ENCODE data around the gene PHLDB3. TPM values are rescaled to one million over a fixed set of nuclear protein-coding genes. Genes with fewer than 3 reads are reported as not detected.

The PHLDB3 gene
- total and polyA plus RNA-seq, 2 of the 4 experiments (the other 2 are of a cell fraction) = 2.9 to 10.6 TPM

DNA sequence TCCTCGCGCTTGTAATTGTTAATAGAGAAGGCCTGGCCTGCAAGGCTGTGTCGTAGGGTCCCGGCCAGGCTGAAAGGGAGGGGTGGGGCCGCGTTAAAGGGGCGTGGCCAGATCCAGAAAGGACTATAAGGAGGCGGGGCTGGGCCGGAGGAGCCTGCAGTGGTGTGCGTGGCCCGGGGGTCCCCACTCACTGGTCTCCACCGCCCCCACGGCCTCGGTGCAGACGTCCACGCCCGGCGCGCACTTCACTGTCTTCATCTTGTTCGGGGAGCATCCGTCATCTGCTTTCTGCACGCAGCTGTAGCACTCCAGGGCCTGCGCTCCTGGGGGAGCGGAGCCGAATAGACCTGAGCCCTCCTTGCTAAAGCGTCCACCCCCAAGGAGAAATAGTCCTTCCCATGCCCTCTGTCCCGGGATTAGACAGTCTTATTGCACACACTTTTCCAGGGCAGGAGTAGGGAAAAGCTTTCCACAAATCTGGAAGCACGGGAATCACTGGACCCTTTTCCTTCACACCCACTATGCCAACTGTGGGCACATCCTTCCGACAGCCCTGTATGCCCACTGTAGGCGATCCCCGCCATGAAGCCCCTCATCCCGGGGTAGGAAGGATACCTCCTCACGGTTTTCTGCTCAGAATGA, 40.3 kb downstream of the PHLDB3 start:
- H3K4me1 ChIP-seq (ENCODE audit: control insufficient read depth, insufficient read depth, low read length) = peaks cover 15% of the 10 kb centered on the region
- H2BK15ac ChIP-seq (ENCODE audit: low read depth, low read length) = peak overlapping the region; percentile 8; the same call in 1 of the 3 replicates
- peak overlapping the region; percentile 19 to 51; a peak in 3 of 4 replicates for H4K8ac ChIP-seq (ENCODE audit: low read depth in 2 of 2, low read length in 2 of 2)
- no peaks in the 10 kb centered on the region for H3K36me3 ChIP-seq (ENCODE audit: control insufficient read depth, insufficient read depth, low read length)
- peak overlapping the region; percentile 27; the same call in 1 of the 2 replicates for H2BK20ac ChIP-seq (ENCODE audit: low read depth, low read length)
- ATAC-seq (ENCODE audit: low read depth) (peak; percentile 61), DNase-seq (no peak)
- H3K14ac ChIP-seq (replicated peaks; ENCODE audit: low read depth, low read length) = peak overlapping the region; percentile 61
- intact Hi-C loops (cut with micrococcal nuclease) (no loop called here), dilution Hi-C loops (cut with HindIII; ENCODE audit: low sequenced_read_pairs, unreplicated experiment) (no loop called here), in situ Hi-C loops (cut with MboI; ENCODE audit: low sequenced_read_pairs) (no loop called here)
- peak overlapping the region; percentile 4; the same call in 1 of the 2 replicates for H4K5ac ChIP-seq (ENCODE audit: low read depth, low read length)
- H3K9me1 ChIP-seq (ENCODE audit: insufficient read depth, low read length) = peaks cover 12% of the 10 kb centered on the region
- H2BK5ac ChIP-seq (ENCODE audit: low read depth, low read length, poor library complexity, severe bottlenecking) = no peak overlapping the region
- H3K4ac ChIP-seq (ENCODE audit: low read depth, low read length) = peak overlapping the region; percentile 41
- ChIA-PET POLR2A (ENCODE audit: unreplicated experiment) (no interaction called here), CTCF (interaction anchor here (0.9 kb wide), 1 partner anchor 55 kb away, joined by 4 read pairs; no protein-coding TSS in a partner anchor)
- peak overlapping the region; percentile 80 for H3K4me2 ChIP-seq (ENCODE audit: low read depth, low read length)
- H3K27me3 ChIP-seq (ENCODE audit: control insufficient read depth, insufficient read depth, low read length) = 0 out of 2 replicates have a peak, but pooled peaks cover 2% of the 10 kb centered on the region
- H2AK9ac ChIP-seq (replicated peaks; ENCODE audit: low read depth, low read length, poor library complexity) = peak overlapping the region; percentile 71
- H3K4me3 ChIP-seq (ENCODE audit: insufficient read depth, low read depth, low read length) = peak overlapping the region; percentile 80
- H2AFZ ChIP-seq (replicated peaks; ENCODE audit: low read length, poor library complexity) = peak overlapping the region; percentile 96
- peak overlapping the region; percentile 12; the same call in 1 of the 2 replicates for H3K18ac ChIP-seq (ENCODE audit: low read depth, low read length)
- no peaks in the 10 kb centered on the region for H4K20me1 ChIP-seq (ENCODE audit: insufficient read depth, low read length)
- peak overlapping the region; percentile 22 for H2BK120ac ChIP-seq (ENCODE audit: low read depth, low read length)
- peak overlapping the region; percentile 15; the same call in 1 of the 2 replicates for H2AK5ac ChIP-seq (ENCODE audit: low read depth, low read length)
- peak overlapping the region; percentile 25 for H3K9ac ChIP-seq (ENCODE audit: low read depth, low read length)
- WGBS, 2 experiments (ENCODE audit: extremely low coverage in 2 of 2, insufficient read length in 1 of 2) = 4% methylated on average over 21 of the region's 33 CpGs; no CpG with 5 or more reads in 1 of the 2 experiments
- peak overlapping the region; percentile 32; the same call in 1 of the 2 replicates for H3K23ac ChIP-seq (ENCODE audit: low read depth, low read length)
- H3K27ac ChIP-seq (ENCODE audit: insufficient read depth, low read length) = peak overlapping the region; percentile 29
- peak overlapping the region; percentile 16; the same call in 1 of the 2 replicates for H4K91ac ChIP-seq (ENCODE audit: insufficient read depth, low read depth, low read length)
- no peaks in the 10 kb centered on the region for H3K9me3 ChIP-seq (ENCODE audit: control insufficient read depth, insufficient read depth, low read length)
- no peak overlapping the region for H3K56ac ChIP-seq (ENCODE audit: extremely low read depth, insufficient read depth, low read length)
- BruUV-seq (replicated peaks) = no TSS peak
- TF ChIP-seq FOS (IDR thresholded peaks at IDR 0.05; ENCODE audit: low read depth, low read length) (no peak), RAD21 (IDR thresholded peaks at IDR 0.05; ENCODE audit: low read length) (no peak), CEBPB (IDR thresholded peaks at IDR 0.05; ENCODE audit: low read depth, low read length) (no peak), MAZ (IDR thresholded peaks at IDR 0.05; ENCODE audit: borderline replicate concordance, low read depth, low read length) (0 out of 2 replicates have a peak, but pooled peaks have one; percentile 3), RCOR1 (IDR thresholded peaks at IDR 0.05; ENCODE audit: insufficient replicate concordance, low read length) (no peak), RFX5 (IDR thresholded peaks at IDR 0.05; ENCODE audit: low read depth, low read length) (no peak)
- TF ChIP-seq, protein P1, sequence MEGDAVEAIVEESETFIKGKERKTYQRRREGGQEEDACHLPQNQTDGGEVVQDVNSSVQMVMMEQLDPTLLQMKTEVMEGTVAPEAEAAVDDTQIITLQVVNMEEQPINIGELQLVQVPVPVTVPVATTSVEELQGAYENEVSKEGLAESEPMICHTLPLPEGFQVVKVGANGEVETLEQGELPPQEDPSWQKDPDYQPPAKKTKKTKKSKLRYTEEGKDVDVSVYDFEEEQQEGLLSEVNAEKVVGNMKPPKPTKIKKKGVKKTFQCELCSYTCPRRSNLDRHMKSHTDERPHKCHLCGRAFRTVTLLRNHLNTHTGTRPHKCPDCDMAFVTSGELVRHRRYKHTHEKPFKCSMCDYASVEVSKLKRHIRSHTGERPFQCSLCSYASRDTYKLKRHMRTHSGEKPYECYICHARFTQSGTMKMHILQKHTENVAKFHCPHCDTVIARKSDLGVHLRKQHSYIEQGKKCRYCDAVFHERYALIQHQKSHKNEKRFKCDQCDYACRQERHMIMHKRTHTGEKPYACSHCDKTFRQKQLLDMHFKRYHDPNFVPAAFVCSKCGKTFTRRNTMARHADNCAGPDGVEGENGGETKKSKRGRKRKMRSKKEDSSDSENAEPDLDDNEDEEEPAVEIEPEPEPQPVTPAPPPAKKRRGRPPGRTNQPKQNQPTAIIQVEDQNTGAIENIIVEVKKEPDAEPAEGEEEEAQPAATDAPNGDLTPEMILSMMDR (conservative IDR thresholded peaks at IDR 0.05; ENCODE audit: low read depth, low read length) = no peak
- TF ChIP-seq, protein P2, sequence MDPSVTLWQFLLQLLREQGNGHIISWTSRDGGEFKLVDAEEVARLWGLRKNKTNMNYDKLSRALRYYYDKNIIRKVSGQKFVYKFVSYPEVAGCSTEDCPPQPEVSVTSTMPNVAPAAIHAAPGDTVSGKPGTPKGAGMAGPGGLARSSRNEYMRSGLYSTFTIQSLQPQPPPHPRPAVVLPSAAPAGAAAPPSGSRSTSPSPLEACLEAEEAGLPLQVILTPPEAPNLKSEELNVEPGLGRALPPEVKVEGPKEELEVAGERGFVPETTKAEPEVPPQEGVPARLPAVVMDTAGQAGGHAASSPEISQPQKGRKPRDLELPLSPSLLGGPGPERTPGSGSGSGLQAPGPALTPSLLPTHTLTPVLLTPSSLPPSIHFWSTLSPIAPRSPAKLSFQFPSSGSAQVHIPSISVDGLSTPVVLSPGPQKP (IDR thresholded peaks at IDR 0.05; ENCODE audit: borderline replicate concordance, low read depth, low read length) = no peak
- no peaks in the 10 kb centered on the region for H3K79me1 ChIP-seq (ENCODE audit: low read depth in 1 of 2, low read length in 2 of 2)
